Activated CD8-positive, alpha-beta T cell treated with anti-CD3 and anti-CD28 coated beads for 36 hours (primary cell): ENCODE measurements around the gene TFG. TPM values are rescaled to one million over a fixed set of nuclear protein-coding genes. Genes with fewer than 3 reads are reported as not detected.

ENCODE experiments used
- ATAC-seq: fragments of 200-7000 bp; cut with Tn5 transposase; one replicate; pipeline ENCODE4 v1.10.0; 2021; ENCODE audit warnings: mild to moderate bottlenecking, moderate library complexity
- CTCF ChIA-PET: fragments of 350-600 bp; sonication (Branson Sonifier 250); formaldehyde crosslinking; loops from one replicate; lab custom pipeline; 2021; ENCODE audit warnings: antibody characterized with exemption; lab: Charles Lee
- POLR2A ChIA-PET: fragments of 350-600 bp; sonication (Branson Sonifier 250); formaldehyde crosslinking; loops from one replicate; lab custom pipeline; 2021; ENCODE audit warnings: antibody characterized with exemption; lab: Charles Lee
- DNase-seq: peaks from one replicate; pipeline ENCODE4 v3.0.0-alpha.2; 2020
- H3K27ac Mint-ChIP-seq: one replicate; pipeline ENCODE4 v1.8.0; 2021; ENCODE audit warnings: mild to moderate bottlenecking, mixed read lengths
- H3K27me3 Mint-ChIP-seq: one replicate; pipeline ENCODE4 v1.8.0; 2021; ENCODE audit warnings: mixed read lengths
- H3K36me3 Mint-ChIP-seq: one replicate; pipeline ENCODE4 v1.8.0; 2021; ENCODE audit warnings: low read depth, mixed read lengths
- H3K4me1 Mint-ChIP-seq: one replicate; pipeline ENCODE4 v1.8.0; 2021; ENCODE audit warnings: low read depth, mixed read lengths
- H3K4me3 Mint-ChIP-seq: one replicate; pipeline ENCODE4 v1.8.0; 2021; ENCODE audit warnings: mild to moderate bottlenecking, moderate library complexity, mixed read lengths
- H3K9me3 Mint-ChIP-seq: one replicate; pipeline ENCODE4 v1.8.0; 2021; ENCODE audit warnings: mixed read lengths
- intact Hi-C: fragments of 100-400 bp; cut with micrococcal nuclease; formaldehyde crosslinking; loops from one replicate; pipeline ENCODE4 v1.10.0; 2022
- total RNA-seq, 2 experiments: library from RNA; stranded (reverse); gene quantifications; one replicate each; pipeline ENCODE4 v1.2.3, GENCODE V29; 2021
- TF ChIP-seq, protein P1 (sequence below): fragments of 200-600 bp; IDR thresholded peaks from one replicate; pipeline ENCODE4 v1.8.0; 2022; ENCODE audit warnings: antibody characterized with exemption, mild to moderate bottlenecking

Gene TFG
- total RNA-seq, 2 experiments from 2014 or later: 59.2 TPM

DNA sequence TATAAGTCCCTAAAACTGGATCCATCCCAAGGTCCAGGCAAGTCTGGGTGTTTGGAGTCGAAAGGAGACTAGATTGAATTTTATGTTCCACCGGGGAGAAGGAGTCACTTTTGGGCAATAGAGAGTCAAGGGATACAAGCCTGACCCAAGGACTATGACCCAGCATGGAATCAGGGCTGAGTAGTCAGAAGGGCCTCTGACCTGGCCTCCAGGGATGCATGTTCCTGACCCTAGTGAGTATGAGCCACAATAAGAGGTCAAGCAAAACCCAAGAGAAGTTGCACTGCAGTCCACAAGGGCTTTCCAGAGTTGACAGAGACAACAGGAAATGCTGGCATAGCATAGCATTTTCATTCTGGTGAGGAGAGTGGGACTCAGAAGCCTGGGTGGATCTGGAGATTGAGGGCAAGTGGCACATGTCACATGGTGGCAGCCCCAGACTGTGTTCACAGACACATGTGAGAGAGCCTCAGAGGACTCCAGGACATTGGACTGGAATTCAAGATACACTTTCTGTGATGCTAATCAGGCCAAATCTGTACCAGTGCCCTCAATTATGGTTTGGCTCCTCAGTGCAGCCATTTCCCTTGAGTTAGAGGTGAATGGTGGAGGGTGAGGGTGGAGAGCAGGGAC is 66.9 kb downstream of the TFG start:
- H3K36me3 Mint-ChIP-seq: peaks cover 1% of the 10 kb centered on the region
- H3K27ac Mint-ChIP-seq: no peak overlapping the region
- H3K4me1 Mint-ChIP-seq: no peaks in the 10 kb centered on the region
- ChIA-PET CTCF (interaction anchor here (1.0 to 1.4 kb wide), 2 partner anchors 21 to 306 kb away, joined by 3 to 6 read pairs; no protein-coding TSS in a partner anchor), POLR2A (no interaction called here)
- H3K9me3 Mint-ChIP-seq: peaks cover 3% of the 10 kb centered on the region
- TF ChIP-seq, protein P1, sequence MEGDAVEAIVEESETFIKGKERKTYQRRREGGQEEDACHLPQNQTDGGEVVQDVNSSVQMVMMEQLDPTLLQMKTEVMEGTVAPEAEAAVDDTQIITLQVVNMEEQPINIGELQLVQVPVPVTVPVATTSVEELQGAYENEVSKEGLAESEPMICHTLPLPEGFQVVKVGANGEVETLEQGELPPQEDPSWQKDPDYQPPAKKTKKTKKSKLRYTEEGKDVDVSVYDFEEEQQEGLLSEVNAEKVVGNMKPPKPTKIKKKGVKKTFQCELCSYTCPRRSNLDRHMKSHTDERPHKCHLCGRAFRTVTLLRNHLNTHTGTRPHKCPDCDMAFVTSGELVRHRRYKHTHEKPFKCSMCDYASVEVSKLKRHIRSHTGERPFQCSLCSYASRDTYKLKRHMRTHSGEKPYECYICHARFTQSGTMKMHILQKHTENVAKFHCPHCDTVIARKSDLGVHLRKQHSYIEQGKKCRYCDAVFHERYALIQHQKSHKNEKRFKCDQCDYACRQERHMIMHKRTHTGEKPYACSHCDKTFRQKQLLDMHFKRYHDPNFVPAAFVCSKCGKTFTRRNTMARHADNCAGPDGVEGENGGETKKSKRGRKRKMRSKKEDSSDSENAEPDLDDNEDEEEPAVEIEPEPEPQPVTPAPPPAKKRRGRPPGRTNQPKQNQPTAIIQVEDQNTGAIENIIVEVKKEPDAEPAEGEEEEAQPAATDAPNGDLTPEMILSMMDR: no peak
- H3K4me3 Mint-ChIP-seq: no peak overlapping the region
- no peak for DNase-seq
- intact Hi-C loops: no loop called here
- H3K27me3 Mint-ChIP-seq: no peaks in the 10 kb centered on the region
- no peak for ATAC-seq

DNA sequence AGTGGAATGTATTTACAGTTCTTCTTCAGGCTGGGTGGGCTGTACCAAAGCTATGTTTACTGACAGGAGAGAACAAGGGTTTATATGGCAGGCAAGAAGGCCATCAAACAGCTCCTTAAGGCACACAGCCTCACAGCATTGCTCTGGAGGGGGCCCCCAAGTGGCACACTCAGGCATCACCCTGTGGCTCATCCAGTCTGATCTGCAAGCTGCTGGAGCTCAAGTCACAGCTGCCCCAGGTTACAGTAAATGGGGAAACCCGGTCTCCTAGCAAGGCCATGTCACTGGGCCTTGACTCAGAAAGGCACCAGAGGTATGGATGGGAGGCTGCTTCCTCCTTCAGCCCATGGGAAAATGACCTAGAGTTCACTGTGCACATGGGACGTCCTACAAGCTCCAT is 67.5 kb downstream of the TFG start:
- intact Hi-C loops: no loop called here
- no peak overlapping the region for H3K27ac Mint-ChIP-seq
- H3K9me3 Mint-ChIP-seq: peaks cover 3% of the 10 kb centered on the region
- no peak for ATAC-seq
- DNase-seq: peak; percentile 14
- CTCF ChIA-PET: interaction anchor here (1.0 to 1.4 kb wide), 2 partner anchors 20 to 305 kb away, joined by 3 to 6 read pairs; no protein-coding TSS in a partner anchor
- TF ChIP-seq, protein P1: no peak
- H3K36me3 Mint-ChIP-seq: peaks cover 1% of the 10 kb centered on the region
- POLR2A ChIA-PET: no interaction called here
- H3K4me3 Mint-ChIP-seq: no peak overlapping the region
- no peaks in the 10 kb centered on the region for H3K4me1 Mint-ChIP-seq
- no peaks in the 10 kb centered on the region for H3K27me3 Mint-ChIP-seq

DNA sequence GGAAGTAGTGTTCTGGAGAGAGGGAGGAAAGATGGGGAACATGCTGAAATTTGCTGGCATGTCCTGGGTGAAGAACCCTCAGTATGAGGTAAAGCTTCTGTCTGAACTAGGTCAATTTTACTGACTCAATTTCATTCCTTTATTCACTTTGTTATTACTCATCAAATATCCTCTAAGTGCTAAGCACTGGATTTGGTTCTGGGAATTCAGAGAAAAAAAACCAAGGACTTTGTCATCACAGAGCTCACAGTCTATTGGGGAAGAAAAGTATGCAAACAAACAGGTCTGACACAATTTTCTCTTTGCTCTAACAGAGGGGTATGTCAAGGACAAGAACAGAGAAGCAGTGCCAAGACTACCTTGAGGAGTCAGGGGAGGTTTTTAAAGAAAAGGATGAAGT is 68.0 kb downstream of the TFG start:
- ChIA-PET CTCF (interaction anchor here (0.8 to 1.4 kb wide), 2 partner anchors 16 to 20 kb away, joined by 3 to 6 read pairs; no protein-coding TSS in a partner anchor), POLR2A (no interaction called here)
- no peak overlapping the region for H3K4me3 Mint-ChIP-seq
- intact Hi-C loops: no loop called here
- H3K27ac Mint-ChIP-seq: no peak overlapping the region
- H3K4me1 Mint-ChIP-seq: no peaks in the 10 kb centered on the region
- DNase-seq (no peak), ATAC-seq (no peak)
- peaks cover 1% of the 10 kb centered on the region for H3K36me3 Mint-ChIP-seq
- TF ChIP-seq, protein P1: no peak
- H3K9me3 Mint-ChIP-seq: peaks cover 3% of the 10 kb centered on the region
- H3K27me3 Mint-ChIP-seq: no peaks in the 10 kb centered on the region

DNA sequence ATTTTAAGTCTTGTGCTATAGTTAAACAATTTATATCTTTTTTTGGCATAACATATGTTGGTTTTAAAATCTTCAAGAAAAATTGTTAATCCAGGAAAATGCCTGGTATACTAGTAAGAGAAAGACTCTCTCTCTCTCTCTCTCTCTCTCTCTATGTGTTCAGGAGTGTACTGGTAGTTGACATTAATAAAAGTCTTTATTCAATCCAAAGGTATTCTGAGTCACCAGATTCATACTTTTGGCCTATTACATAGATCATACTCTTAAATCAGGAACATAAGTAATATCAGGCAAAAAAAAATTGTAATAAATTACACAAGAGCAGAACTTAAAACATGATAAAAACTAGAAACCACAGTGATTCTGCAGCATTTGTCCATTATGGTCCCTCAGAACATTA is 70.2 kb downstream of the TFG start:
- ATAC-seq (no peak), DNase-seq (no peak)
- intact Hi-C loops: no loop called here
- CTCF ChIA-PET: no interaction called here
- Mint-ChIP-seq H3K27ac (no peak overlapping the region), H3K9me3 (no peaks in the 10 kb centered on the region), H3K27me3 (no peaks in the 10 kb centered on the region), H3K4me1 (no peaks in the 10 kb centered on the region), H3K36me3 (no peaks in the 10 kb centered on the region), H3K4me3 (no peak overlapping the region)
- POLR2A ChIA-PET: no interaction called here
- TF ChIP-seq, protein P1: no peak

DNA sequence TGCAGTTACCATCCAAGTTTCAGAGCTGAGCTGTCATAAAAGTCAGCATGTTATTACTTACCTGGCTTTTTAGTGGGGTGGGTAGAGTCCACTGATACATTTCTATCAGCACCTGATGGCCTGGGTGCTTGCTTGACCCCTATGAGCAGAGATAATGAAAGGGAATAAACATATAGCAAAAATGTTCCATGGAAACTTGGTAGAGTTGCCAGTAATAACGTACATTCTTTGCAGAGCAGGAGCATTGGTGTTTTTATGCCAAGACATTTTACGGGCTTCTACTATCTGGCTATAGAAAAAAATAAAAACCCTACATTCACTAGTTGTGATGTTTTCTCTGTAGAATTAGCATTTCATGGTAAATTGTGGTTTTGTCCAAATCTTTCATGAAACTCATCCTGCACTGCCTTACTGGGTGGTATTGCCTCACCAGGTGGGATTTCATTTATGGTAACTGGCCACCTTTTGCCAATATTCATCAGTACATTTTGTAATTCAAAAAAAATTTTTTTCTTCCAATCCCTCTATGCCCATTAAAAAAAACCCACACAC is 70.9 kb downstream of the TFG start:
- ATAC-seq (no peak), DNase-seq (no peak)
- CTCF ChIA-PET: no interaction called here
- no peak overlapping the region for H3K27ac Mint-ChIP-seq
- TF ChIP-seq, protein P1: no peak
- H3K36me3 Mint-ChIP-seq: no peaks in the 10 kb centered on the region
- POLR2A ChIA-PET: no interaction called here
- no peak overlapping the region for H3K4me3 Mint-ChIP-seq
- H3K9me3 Mint-ChIP-seq: no peaks in the 10 kb centered on the region
- H3K4me1 Mint-ChIP-seq: no peaks in the 10 kb centered on the region
- intact Hi-C loops: no loop called here
- H3K27me3 Mint-ChIP-seq: no peaks in the 10 kb centered on the region
